Measurements from ENCODE around the gene CFAP100.

DNA sequence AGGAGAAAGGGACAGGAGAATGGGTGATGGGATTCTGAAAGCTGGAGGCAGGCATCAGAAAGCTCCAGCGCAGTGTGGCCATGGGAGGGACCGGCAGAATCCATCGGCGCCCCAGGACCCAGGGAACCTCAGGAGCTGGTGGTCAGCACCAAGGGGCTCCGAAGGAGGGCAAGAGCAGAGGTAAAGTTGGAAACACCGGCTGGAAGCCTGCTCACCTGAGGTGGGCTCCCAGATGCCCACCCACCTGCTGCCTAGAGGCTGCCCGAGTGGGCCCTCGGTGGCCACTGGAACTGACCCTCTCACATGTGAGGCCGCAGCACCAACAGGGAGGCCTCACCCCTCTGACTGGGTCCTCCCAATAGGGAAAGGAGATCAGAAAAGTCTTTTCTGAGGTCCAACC lies 91.2 kb downstream of the CFAP100 start:
- TF ChIP-seq, protein P1, sequence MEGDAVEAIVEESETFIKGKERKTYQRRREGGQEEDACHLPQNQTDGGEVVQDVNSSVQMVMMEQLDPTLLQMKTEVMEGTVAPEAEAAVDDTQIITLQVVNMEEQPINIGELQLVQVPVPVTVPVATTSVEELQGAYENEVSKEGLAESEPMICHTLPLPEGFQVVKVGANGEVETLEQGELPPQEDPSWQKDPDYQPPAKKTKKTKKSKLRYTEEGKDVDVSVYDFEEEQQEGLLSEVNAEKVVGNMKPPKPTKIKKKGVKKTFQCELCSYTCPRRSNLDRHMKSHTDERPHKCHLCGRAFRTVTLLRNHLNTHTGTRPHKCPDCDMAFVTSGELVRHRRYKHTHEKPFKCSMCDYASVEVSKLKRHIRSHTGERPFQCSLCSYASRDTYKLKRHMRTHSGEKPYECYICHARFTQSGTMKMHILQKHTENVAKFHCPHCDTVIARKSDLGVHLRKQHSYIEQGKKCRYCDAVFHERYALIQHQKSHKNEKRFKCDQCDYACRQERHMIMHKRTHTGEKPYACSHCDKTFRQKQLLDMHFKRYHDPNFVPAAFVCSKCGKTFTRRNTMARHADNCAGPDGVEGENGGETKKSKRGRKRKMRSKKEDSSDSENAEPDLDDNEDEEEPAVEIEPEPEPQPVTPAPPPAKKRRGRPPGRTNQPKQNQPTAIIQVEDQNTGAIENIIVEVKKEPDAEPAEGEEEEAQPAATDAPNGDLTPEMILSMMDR (IDR thresholded peaks at IDR 0.05 in 8 of 11, conservative IDR thresholded peaks at IDR 0.05 in 3 of 11), result no peak
- no peak for TF ChIP-seq POLR2A (IDR thresholded peaks at IDR 0.05)
